DMS153 treated with DMSO at 0.1 percent for 48 hours (cell line): ENCODE results near the gene ELN.
"Not testable (repeated sequence)": the region's sequence is repeated elsewhere in the genome, so short reads cannot be mapped to it uniquely, and the experiment has no call there.

Source experiments
- DNase-seq: peaks from one replicate; lab custom pipeline; 2025; ENCODE audit not compliant: unreplicated experiment; lab: John Stamatoyannopoulos, UW

The ELN gene

GRCh38 chr7:74000489-74001149 is 27.4 kb upstream of the ELN start:
- no peak for DNase-seq

GRCh38 chr7:74001150-74001494 is 26.9 kb upstream of the ELN start:
- no peak for DNase-seq

GRCh38 chr7:74002474-74003017 is 25.4 kb upstream of the ELN start:
- DNase-seq = no peak

GRCh38 chr7:74003621-74004020 is 24.4 kb upstream of the ELN start:
- no peak for DNase-seq

- no peak for DNase-seq
Measured at GRCh38 chr7:74006032-74006431, 21.9 kb upstream of the ELN start.

GRCh38 chr7:74006451-74007241 is 21.3 kb upstream of the ELN start:
- DNase-seq = no peak

GRCh38 chr7:74007242-74007567 is 20.8 kb upstream of the ELN start:
- DNase-seq = no peak

GRCh38 chr7:74008687-74009086 is 19.3 kb upstream of the ELN start:
- DNase-seq = no peak

- DNase-seq = no peak
Measured at GRCh38 chr7:74009719-74010118, 18.3 kb upstream of the ELN start.

GRCh38 chr7:74010407-74010806 is 17.6 kb upstream of the ELN start:
- no peak for DNase-seq

GRCh38 chr7:74011421-74011820 is 16.6 kb upstream of the ELN start:
- not testable (repeated sequence) for DNase-seq

GRCh38 chr7:74012842-74013249 is 15.1 kb upstream of the ELN start:
- no peak for DNase-seq

GRCh38 chr7:74013539-74014272 is 14.3 kb upstream of the ELN start:
- no peak for DNase-seq

- DNase-seq = no peak
Measured at GRCh38 chr7:74014931-74015330, 13.0 kb upstream of the ELN start.

- no peak for DNase-seq
Measured at GRCh38 chr7:74015670-74016069, 12.3 kb upstream of the ELN start.

- DNase-seq = no peak
Measured at GRCh38 chr7:74017125-74017524, 10.8 kb upstream of the ELN start.

GRCh38 chr7:74018246-74018895 is 9.6 kb upstream of the ELN start:
- DNase-seq = no peak

GRCh38 chr7:74019149-74019548 is 8.8 kb upstream of the ELN start:
- DNase-seq = no peak

- no peak for DNase-seq
Measured at GRCh38 chr7:74020390-74020789, 7.6 kb upstream of the ELN start.

- no peak for DNase-seq
Measured at GRCh38 chr7:74021546-74022320, 6.2 kb upstream of the ELN start.

GRCh38 chr7:74022507-74022906 is 5.5 kb upstream of the ELN start:
- DNase-seq = no peak
